ENCODE data around the gene PRX. TPM values are rescaled to one million over a fixed set of nuclear protein-coding genes. Genes with fewer than 3 reads are reported as not detected.

PRX gene
- total RNA-seq, 1 experiment from 2014 or later, result 4.8 TPM

Small RNAs within 50 kb of the gene (microRNA-seq; reads per million reads assigned to microRNA genes)
- gene MIR6796 (ENCODE audit: borderline number of aligned reads), result not detected

Other genes with a start within 250 kb of the PRX start
- gene MAP3K10, start 222.0 kb downstream of the PRX start, total RNA-seq (2021; ENCODE audit: unreplicated experiment), result 17.3 TPM
- gene TTC9B, start 195.0 kb downstream of the PRX start, total RNA-seq (2021; ENCODE audit: unreplicated experiment), result 1.7 TPM
- 9.8 TPM for gene CCNP, start 186.7 kb downstream of the PRX start, total RNA-seq (2021; ENCODE audit: unreplicated experiment)
- gene AKT2, start 128.0 kb downstream of the PRX start, total RNA-seq (2021; ENCODE audit: unreplicated experiment), result 141 TPM
- gene C19orf47, start 65.0 kb downstream of the PRX start, total RNA-seq (2021; ENCODE audit: unreplicated experiment), result 18.0 TPM
- 123 TPM for gene PLD3, start 64.7 kb downstream of the PRX start, total RNA-seq (2021; ENCODE audit: unreplicated experiment)
- gene HIPK4, start 23.2 kb downstream of the PRX start, total RNA-seq (2021; ENCODE audit: unreplicated experiment), result 0.74 TPM
- gene SERTAD1, start 12.6 kb upstream of the PRX start, total RNA-seq (2021; ENCODE audit: unreplicated experiment), result 30.3 TPM
- 32.4 TPM for gene SERTAD3, start 31.0 kb upstream of the PRX start, total RNA-seq (2021; ENCODE audit: unreplicated experiment)
- gene BLVRB, start 52.4 kb upstream of the PRX start, total RNA-seq (2021; ENCODE audit: unreplicated experiment), result 113 TPM
- gene SPTBN4, start 53.6 kb upstream of the PRX start, total RNA-seq (2021; ENCODE audit: unreplicated experiment), result 4.6 TPM
- 97.4 TPM for gene SHKBP1, start 163.5 kb upstream of the PRX start, total RNA-seq (2021; ENCODE audit: unreplicated experiment)
- gene LTBP4, start 188.0 kb upstream of the PRX start, total RNA-seq (2021; ENCODE audit: unreplicated experiment), result 310 TPM